Lower leg skin (tissue), 3 donors: ENCODE results near the gene ABHD17C.

Experiments
- POLR2A ChIP-seq, 2 donors: fragments of 450-650 bp; IDR thresholded peaks; one replicate each; pipeline ENCODE4 v1.6.1; 2016 to 2017; ENCODE audit warnings: antibody characterized with exemption in 2 of 2, mild to moderate bottlenecking in 1 of 2, moderate library complexity in 1 of 2
- TF ChIP-seq, protein P1 (sequence below), 3 donors: fragments of 450-650 bp; IDR thresholded peaks; one replicate each; pipeline ENCODE4 v1.5.1; 2016; ENCODE audit warnings: antibody characterized with exemption in 3 of 3, mild to moderate bottlenecking in 3 of 3, moderate library complexity in 2 of 3

DNA sequence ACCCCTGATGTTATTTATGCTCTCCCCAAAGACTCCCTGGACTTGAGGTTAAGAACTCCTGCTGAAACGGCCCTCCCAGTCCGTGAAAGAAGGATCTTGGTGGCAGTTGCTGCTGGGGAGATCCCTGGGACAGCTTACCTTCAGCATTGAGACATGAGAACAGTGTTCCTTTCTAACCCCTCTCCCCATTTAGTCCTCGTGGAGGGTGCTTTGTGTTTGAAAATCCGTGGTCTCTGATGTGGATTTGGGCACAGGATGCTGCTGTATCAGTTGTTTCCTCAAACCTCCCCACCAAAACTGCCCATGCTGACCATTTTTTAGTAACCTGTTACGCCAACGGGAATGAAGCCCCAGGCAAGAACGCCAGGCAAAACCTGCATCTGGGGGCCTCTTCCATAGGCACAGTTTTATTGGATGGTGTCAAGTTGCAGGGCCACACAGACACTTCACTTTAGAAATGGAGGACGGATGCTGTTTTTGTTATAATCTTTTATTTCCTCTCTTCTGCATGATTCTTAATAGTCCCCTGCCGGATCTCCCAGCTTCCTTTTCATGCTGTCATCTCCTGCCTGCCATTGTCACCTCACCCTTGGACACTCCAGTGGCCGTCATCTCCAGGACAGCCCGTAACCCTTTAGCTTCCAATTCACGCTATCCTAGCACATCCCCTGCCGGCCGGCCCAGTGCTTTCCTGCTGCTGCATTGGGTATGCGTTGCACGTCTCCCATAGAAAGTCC lies 52.4 kb downstream of the ABHD17C start:
- TF ChIP-seq, protein P1, sequence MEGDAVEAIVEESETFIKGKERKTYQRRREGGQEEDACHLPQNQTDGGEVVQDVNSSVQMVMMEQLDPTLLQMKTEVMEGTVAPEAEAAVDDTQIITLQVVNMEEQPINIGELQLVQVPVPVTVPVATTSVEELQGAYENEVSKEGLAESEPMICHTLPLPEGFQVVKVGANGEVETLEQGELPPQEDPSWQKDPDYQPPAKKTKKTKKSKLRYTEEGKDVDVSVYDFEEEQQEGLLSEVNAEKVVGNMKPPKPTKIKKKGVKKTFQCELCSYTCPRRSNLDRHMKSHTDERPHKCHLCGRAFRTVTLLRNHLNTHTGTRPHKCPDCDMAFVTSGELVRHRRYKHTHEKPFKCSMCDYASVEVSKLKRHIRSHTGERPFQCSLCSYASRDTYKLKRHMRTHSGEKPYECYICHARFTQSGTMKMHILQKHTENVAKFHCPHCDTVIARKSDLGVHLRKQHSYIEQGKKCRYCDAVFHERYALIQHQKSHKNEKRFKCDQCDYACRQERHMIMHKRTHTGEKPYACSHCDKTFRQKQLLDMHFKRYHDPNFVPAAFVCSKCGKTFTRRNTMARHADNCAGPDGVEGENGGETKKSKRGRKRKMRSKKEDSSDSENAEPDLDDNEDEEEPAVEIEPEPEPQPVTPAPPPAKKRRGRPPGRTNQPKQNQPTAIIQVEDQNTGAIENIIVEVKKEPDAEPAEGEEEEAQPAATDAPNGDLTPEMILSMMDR (IDR thresholded peaks at IDR 0.05), result no peak
- no peak for TF ChIP-seq POLR2A (IDR thresholded peaks at IDR 0.05)
